Measurements from ENCODE around the gene SSBP4. TPM values are rescaled to one million over a fixed set of nuclear protein-coding genes. Genes with fewer than 3 reads are reported as not detected.

Gene SSBP4
- total and polyA plus RNA-seq, 2 of the 4 experiments (the other 2 are of a cell fraction), result 14.9 to 39.7 TPM

- in situ Hi-C loops (cut with MboI; ENCODE audit: low sequenced_read_pairs) (no loop called here), dilution Hi-C loops (cut with HindIII; ENCODE audit: low sequenced_read_pairs, unreplicated experiment) (no loop called here), intact Hi-C loops (cut with micrococcal nuclease) (no loop called here)
- peaks cover 5% of the 10 kb centered on the region; the same call in 1 of the 2 replicates for H3K9me1 ChIP-seq (ENCODE audit: insufficient read depth, low read length)
- peaks cover 9% of the 10 kb centered on the region; the same call in 1 of the 2 replicates for H3K36me3 ChIP-seq (ENCODE audit: control insufficient read depth, insufficient read depth, low read length)
- H3K14ac ChIP-seq (replicated peaks; ENCODE audit: low read depth, low read length), result peak overlapping the region; percentile 88
- H4K8ac ChIP-seq (ENCODE audit: low read depth in 2 of 2, low read length in 2 of 2), result peak overlapping the region in 1 of 2 experiments; percentile 49; a peak in 3 of 4 replicates
- peak overlapping the region; percentile 74 for H2AFZ ChIP-seq (replicated peaks; ENCODE audit: low read length, poor library complexity)
- H3K27me3 ChIP-seq (ENCODE audit: control insufficient read depth, insufficient read depth, low read length), result no peaks in the 10 kb centered on the region
- CTCF ChIA-PET, result no interaction called here
- peak overlapping the region; percentile 3; the same call in 1 of the 2 replicates for H3K27ac ChIP-seq (ENCODE audit: insufficient read depth, low read length)
- peak overlapping the region; percentile 35; the same call in 1 of the 2 replicates for H3K56ac ChIP-seq (ENCODE audit: extremely low read depth, insufficient read depth, low read length)
- peak overlapping the region; percentile 25; the same call in 1 of the 2 replicates for H3K18ac ChIP-seq (ENCODE audit: low read depth, low read length)
- H4K20me1 ChIP-seq (ENCODE audit: insufficient read depth, low read length), result peaks cover 24% of the 10 kb centered on the region
- peak overlapping the region; percentile 59 for H3K4ac ChIP-seq (ENCODE audit: low read depth, low read length)
- peak overlapping the region; percentile 66 for H4K91ac ChIP-seq (ENCODE audit: insufficient read depth, low read depth, low read length)
- WGBS, 2 experiments (ENCODE audit: extremely low coverage in 2 of 2, insufficient read length in 1 of 2), result 94% methylated on average over 5 of the region's 14 CpGs; no CpG with 5 or more reads in 1 of the 2 experiments
- H2BK15ac ChIP-seq (ENCODE audit: low read depth, low read length), result peak overlapping the region; percentile 87; the same call in 2 of the 3 replicates
- peak overlapping the region; percentile 4 for H3K9ac ChIP-seq (ENCODE audit: low read depth, low read length)
- H3K4me3 ChIP-seq (ENCODE audit: insufficient read depth, low read depth, low read length), result peak overlapping the region; percentile 83
- ATAC-seq (ENCODE audit: low read depth), result no peak
- peak overlapping the region; percentile 86 for H2BK120ac ChIP-seq (ENCODE audit: low read depth, low read length)
- H3K4me2 ChIP-seq (ENCODE audit: low read depth, low read length), result peak overlapping the region; percentile 84
- peak overlapping the region; percentile 81 for H3K23ac ChIP-seq (ENCODE audit: low read depth, low read length)
- peak; percentile 46 for DNase-seq
- H3K79me1 ChIP-seq (ENCODE audit: low read depth in 1 of 2, low read length in 2 of 2), result peaks cover 0 to 34% of the 10 kb centered on the region in 2 experiments; a peak in 3 of 4 replicates
- H3K4me1 ChIP-seq (ENCODE audit: control insufficient read depth, insufficient read depth, low read length), result peaks cover 12% of the 10 kb centered on the region
- no peak for TF ChIP-seq BHLHE40 (IDR thresholded peaks at IDR 0.05; ENCODE audit: low read depth, low read length)
- no peak for TF ChIP-seq MXI1 (IDR thresholded peaks at IDR 0.05; ENCODE audit: borderline replicate concordance, low read depth, low read length)
- TF ChIP-seq USF2 (IDR thresholded peaks at IDR 0.05; ENCODE audit: low read depth, low read length), result no peak
- TF ChIP-seq, protein P1, sequence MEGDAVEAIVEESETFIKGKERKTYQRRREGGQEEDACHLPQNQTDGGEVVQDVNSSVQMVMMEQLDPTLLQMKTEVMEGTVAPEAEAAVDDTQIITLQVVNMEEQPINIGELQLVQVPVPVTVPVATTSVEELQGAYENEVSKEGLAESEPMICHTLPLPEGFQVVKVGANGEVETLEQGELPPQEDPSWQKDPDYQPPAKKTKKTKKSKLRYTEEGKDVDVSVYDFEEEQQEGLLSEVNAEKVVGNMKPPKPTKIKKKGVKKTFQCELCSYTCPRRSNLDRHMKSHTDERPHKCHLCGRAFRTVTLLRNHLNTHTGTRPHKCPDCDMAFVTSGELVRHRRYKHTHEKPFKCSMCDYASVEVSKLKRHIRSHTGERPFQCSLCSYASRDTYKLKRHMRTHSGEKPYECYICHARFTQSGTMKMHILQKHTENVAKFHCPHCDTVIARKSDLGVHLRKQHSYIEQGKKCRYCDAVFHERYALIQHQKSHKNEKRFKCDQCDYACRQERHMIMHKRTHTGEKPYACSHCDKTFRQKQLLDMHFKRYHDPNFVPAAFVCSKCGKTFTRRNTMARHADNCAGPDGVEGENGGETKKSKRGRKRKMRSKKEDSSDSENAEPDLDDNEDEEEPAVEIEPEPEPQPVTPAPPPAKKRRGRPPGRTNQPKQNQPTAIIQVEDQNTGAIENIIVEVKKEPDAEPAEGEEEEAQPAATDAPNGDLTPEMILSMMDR (conservative IDR thresholded peaks at IDR 0.05; ENCODE audit: low read depth, low read length), result no peak
- TF ChIP-seq RFX5 (IDR thresholded peaks at IDR 0.05; ENCODE audit: low read depth, low read length), result no peak
- TF ChIP-seq SMC3 (IDR thresholded peaks at IDR 0.05; ENCODE audit: low read depth, low read length), result no peak
- no peak for TF ChIP-seq CHD1 (IDR thresholded peaks at IDR 0.05; ENCODE audit: low read depth, low read length)
- no peak for TF ChIP-seq RCOR1 (IDR thresholded peaks at IDR 0.05; ENCODE audit: insufficient replicate concordance, low read length)
- no peak for TF ChIP-seq MAZ (IDR thresholded peaks at IDR 0.05; ENCODE audit: borderline replicate concordance, low read depth, low read length)
- no peak for TF ChIP-seq NFE2L2 (IDR thresholded peaks at IDR 0.05; ENCODE audit: low read depth, low read length)
- no peak for TF ChIP-seq POLR2A (IDR thresholded peaks at IDR 0.05; ENCODE audit: low read depth, low read length)
- no peak for TF ChIP-seq ELK1 (IDR thresholded peaks at IDR 0.05; ENCODE audit: borderline replicate concordance, low read depth, low read length)
- TF ChIP-seq CEBPB (IDR thresholded peaks at IDR 0.05; ENCODE audit: low read depth, low read length), result no peak
- no peak for TF ChIP-seq RAD21 (IDR thresholded peaks at IDR 0.05; ENCODE audit: low read length)
- peak overlapping the region; percentile 70 for H4K5ac ChIP-seq (ENCODE audit: low read depth, low read length)
- no peaks in the 10 kb centered on the region for H3K9me3 ChIP-seq (ENCODE audit: control insufficient read depth, insufficient read depth, low read length)
- peak overlapping the region; percentile 92 for H2AK5ac ChIP-seq (ENCODE audit: low read depth, low read length)
- H2BK20ac ChIP-seq (ENCODE audit: low read depth, low read length), result peak overlapping the region; percentile 86
- H2BK5ac ChIP-seq (ENCODE audit: low read depth, low read length, poor library complexity, severe bottlenecking), result peak overlapping the region; percentile 21
- POLR2A ChIA-PET (ENCODE audit: unreplicated experiment), result no interaction called here
- peak overlapping the region; percentile 93 for H2AK9ac ChIP-seq (replicated peaks; ENCODE audit: low read depth, low read length, poor library complexity)
- BruUV-seq (replicated peaks), result no TSS peak
These were observed 32.5 kb upstream of the SSBP4 start for GRCh38 chr19:18386543-18387271.
